ENCODE measurements around the gene PROS1. TPM values are rescaled to one million over a fixed set of nuclear protein-coding genes. Genes with fewer than 3 reads are reported as not detected.

The PROS1 gene
- polyA plus RNA-seq, 1 donor from 2014 or later, result 2.8 TPM

DNA sequence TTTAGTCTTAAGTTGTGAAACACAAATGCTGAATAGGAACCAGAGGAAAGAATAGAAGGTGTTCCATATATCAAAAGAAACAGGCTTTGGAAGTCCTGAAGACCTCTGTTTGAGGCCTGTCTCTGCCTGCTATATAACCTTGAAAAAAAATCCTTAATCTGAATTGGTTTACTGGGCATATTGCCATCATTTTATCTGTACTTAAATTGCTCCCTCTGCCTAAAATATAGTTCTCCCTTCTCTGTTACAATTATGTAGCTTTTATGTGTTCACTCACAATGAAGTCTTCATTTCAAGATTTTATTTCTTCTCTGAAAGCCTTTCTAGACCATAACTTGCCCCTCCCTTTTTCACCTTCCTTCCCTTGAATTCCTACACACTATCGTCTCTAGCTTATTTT lies 27.5 kb upstream of the PROS1 start:
- Histone ChIP-seq H4K20me1 (ENCODE audit: insufficient read depth) (no peaks in the 10 kb centered on the region), H3K9me3 (ENCODE audit: low read length) (no peaks in the 10 kb centered on the region), H2AFZ (ENCODE audit: low read depth, low read length) (no peak overlapping the region), H3K4me3 (ENCODE audit: low read length) (no peak overlapping the region), H3K27me3 (ENCODE audit: insufficient read depth, low read depth, low read length) (no peaks in the 10 kb centered on the region), H3K9me2 (ENCODE audit: insufficient read depth, low read length) (no peaks in the 10 kb centered on the region), H3K9ac (ENCODE audit: low read length) (no peak overlapping the region), H3K79me2 (replicated peaks; ENCODE audit: insufficient read depth, low read length) (no peaks in the 10 kb centered on the region), H3K27ac (ENCODE audit: low read length) (no peak overlapping the region), H3K36me3 (ENCODE audit: insufficient read depth, low read length) (no peaks in the 10 kb centered on the region), H3K4me2 (ENCODE audit: low read length) (no peak overlapping the region), H3F3A (ENCODE audit: insufficient read depth, low read length, poor library complexity, severe bottlenecking) (no peaks in the 10 kb centered on the region)
- TF ChIP-seq MXI1 (conservative IDR thresholded peaks at IDR 0.05; ENCODE audit: poor library complexity, severe bottlenecking), result no peak

DNA sequence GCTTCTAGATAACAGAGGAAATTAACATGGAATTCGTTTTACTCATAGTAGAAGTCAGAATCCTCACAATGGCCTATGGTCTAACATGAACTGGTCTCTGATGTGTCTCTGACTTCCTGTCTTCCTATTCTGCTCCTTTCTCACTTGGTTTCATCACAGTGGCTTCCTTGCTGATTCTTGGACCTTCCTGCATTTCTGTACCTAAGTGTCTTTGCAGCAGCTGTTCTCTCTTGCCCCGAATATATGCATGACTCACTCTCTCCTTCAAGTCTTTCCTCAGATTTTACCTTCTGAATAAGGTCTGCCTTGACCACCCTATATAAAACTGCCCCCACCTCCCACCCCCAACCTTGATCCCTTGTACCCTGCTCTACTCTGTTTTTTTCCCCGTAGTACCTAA lies 20.4 kb upstream of the PROS1 start:
- H3K27me3 ChIP-seq (ENCODE audit: insufficient read depth, low read depth, low read length), result no peaks in the 10 kb centered on the region
- H3K27ac ChIP-seq (ENCODE audit: low read length), result no peak overlapping the region
- H3K9me2 ChIP-seq (ENCODE audit: insufficient read depth, low read length), result no peaks in the 10 kb centered on the region
- no peaks in the 10 kb centered on the region for H3F3A ChIP-seq (ENCODE audit: insufficient read depth, low read length, poor library complexity, severe bottlenecking)
- H3K9me3 ChIP-seq (ENCODE audit: low read length), result no peaks in the 10 kb centered on the region
- H4K20me1 ChIP-seq (ENCODE audit: insufficient read depth), result no peaks in the 10 kb centered on the region
- H3K4me2 ChIP-seq (ENCODE audit: low read length), result no peak overlapping the region
- TF ChIP-seq EP300 (conservative IDR thresholded peaks at IDR 0.05; ENCODE audit: poor library complexity, severe bottlenecking) (no peak), RAD21 (conservative IDR thresholded peaks at IDR 0.05) (no peak), SMC3 (conservative IDR thresholded peaks at IDR 0.05; ENCODE audit: poor library complexity) (no peak), MXI1 (conservative IDR thresholded peaks at IDR 0.05; ENCODE audit: poor library complexity, severe bottlenecking) (no peak), POLR2AphosphoS5 (IDR thresholded peaks at IDR 0.05) (no peak), TAF1 (IDR thresholded peaks at IDR 0.05; ENCODE audit: low read depth) (no peak), EZH2 (IDR thresholded peaks at IDR 0.05; ENCODE audit: borderline replicate concordance, insufficient read depth, low read length, poor library complexity, severe bottlenecking) (no peak)
- TF ChIP-seq, protein P1, sequence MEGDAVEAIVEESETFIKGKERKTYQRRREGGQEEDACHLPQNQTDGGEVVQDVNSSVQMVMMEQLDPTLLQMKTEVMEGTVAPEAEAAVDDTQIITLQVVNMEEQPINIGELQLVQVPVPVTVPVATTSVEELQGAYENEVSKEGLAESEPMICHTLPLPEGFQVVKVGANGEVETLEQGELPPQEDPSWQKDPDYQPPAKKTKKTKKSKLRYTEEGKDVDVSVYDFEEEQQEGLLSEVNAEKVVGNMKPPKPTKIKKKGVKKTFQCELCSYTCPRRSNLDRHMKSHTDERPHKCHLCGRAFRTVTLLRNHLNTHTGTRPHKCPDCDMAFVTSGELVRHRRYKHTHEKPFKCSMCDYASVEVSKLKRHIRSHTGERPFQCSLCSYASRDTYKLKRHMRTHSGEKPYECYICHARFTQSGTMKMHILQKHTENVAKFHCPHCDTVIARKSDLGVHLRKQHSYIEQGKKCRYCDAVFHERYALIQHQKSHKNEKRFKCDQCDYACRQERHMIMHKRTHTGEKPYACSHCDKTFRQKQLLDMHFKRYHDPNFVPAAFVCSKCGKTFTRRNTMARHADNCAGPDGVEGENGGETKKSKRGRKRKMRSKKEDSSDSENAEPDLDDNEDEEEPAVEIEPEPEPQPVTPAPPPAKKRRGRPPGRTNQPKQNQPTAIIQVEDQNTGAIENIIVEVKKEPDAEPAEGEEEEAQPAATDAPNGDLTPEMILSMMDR (IDR thresholded peaks at IDR 0.05; ENCODE audit: poor library complexity, severe bottlenecking), result no peak
- TF ChIP-seq, protein P2, sequence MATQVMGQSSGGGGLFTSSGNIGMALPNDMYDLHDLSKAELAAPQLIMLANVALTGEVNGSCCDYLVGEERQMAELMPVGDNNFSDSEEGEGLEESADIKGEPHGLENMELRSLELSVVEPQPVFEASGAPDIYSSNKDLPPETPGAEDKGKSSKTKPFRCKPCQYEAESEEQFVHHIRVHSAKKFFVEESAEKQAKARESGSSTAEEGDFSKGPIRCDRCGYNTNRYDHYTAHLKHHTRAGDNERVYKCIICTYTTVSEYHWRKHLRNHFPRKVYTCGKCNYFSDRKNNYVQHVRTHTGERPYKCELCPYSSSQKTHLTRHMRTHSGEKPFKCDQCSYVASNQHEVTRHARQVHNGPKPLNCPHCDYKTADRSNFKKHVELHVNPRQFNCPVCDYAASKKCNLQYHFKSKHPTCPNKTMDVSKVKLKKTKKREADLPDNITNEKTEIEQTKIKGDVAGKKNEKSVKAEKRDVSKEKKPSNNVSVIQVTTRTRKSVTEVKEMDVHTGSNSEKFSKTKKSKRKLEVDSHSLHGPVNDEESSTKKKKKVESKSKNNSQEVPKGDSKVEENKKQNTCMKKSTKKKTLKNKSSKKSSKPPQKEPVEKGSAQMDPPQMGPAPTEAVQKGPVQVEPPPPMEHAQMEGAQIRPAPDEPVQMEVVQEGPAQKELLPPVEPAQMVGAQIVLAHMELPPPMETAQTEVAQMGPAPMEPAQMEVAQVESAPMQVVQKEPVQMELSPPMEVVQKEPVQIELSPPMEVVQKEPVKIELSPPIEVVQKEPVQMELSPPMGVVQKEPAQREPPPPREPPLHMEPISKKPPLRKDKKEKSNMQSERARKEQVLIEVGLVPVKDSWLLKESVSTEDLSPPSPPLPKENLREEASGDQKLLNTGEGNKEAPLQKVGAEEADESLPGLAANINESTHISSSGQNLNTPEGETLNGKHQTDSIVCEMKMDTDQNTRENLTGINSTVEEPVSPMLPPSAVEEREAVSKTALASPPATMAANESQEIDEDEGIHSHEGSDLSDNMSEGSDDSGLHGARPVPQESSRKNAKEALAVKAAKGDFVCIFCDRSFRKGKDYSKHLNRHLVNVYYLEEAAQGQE (IDR thresholded peaks at IDR 0.05; ENCODE audit: borderline replicate concordance), result no peak
- no peak overlapping the region for H2AFZ ChIP-seq (ENCODE audit: low read depth, low read length)
- peaks cover 3% of the 10 kb centered on the region for H3K79me2 ChIP-seq (replicated peaks; ENCODE audit: insufficient read depth, low read length)
- no peaks in the 10 kb centered on the region for H3K36me3 ChIP-seq (ENCODE audit: insufficient read depth, low read length)
- no peak overlapping the region for H3K4me3 ChIP-seq (ENCODE audit: low read length)
- no peak overlapping the region for H3K9ac ChIP-seq (ENCODE audit: low read length)

DNA sequence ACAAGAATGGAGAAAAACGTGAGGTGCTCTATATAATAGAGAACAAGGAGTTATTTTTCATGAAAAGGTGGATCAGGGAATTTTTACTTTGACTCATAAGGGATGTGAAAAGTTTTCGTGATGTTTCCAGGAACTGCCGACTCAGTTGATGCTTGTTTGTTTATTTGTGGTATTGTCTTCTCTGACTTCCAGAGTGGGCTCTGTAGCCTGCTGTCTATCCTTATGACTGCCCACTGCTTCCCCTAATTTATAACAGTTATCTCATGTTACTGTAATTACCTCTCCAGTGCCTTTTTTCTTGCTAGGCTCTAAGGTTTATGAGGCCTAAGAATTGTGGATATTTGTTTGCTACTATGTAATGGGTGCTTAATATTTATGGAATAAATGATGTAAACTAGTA lies 18.5 kb upstream of the PROS1 start:
- H3K36me3 ChIP-seq (ENCODE audit: insufficient read depth, low read length), result no peaks in the 10 kb centered on the region
- H3K79me2 ChIP-seq (replicated peaks; ENCODE audit: insufficient read depth, low read length), result peaks cover 11% of the 10 kb centered on the region
- TF ChIP-seq EZH2 (IDR thresholded peaks at IDR 0.05; ENCODE audit: borderline replicate concordance, insufficient read depth, low read length, poor library complexity, severe bottlenecking), result no peak
- no peak for TF ChIP-seq EP300 (conservative IDR thresholded peaks at IDR 0.05; ENCODE audit: poor library complexity, severe bottlenecking)
- TF ChIP-seq SMC3 (conservative IDR thresholded peaks at IDR 0.05; ENCODE audit: poor library complexity), result no peak
- no peak for TF ChIP-seq TAF1 (IDR thresholded peaks at IDR 0.05; ENCODE audit: low read depth)
- no peak for TF ChIP-seq RAD21 (conservative IDR thresholded peaks at IDR 0.05)
- TF ChIP-seq, protein P2 (IDR thresholded peaks at IDR 0.05; ENCODE audit: borderline replicate concordance), result no peak
- no peak for TF ChIP-seq POLR2AphosphoS5 (IDR thresholded peaks at IDR 0.05)
- no peak for TF ChIP-seq MXI1 (conservative IDR thresholded peaks at IDR 0.05; ENCODE audit: poor library complexity, severe bottlenecking)
- TF ChIP-seq, protein P1 (IDR thresholded peaks at IDR 0.05; ENCODE audit: poor library complexity, severe bottlenecking), result no peak
- H4K20me1 ChIP-seq (ENCODE audit: insufficient read depth), result no peaks in the 10 kb centered on the region
- no peaks in the 10 kb centered on the region for H3K9me2 ChIP-seq (ENCODE audit: insufficient read depth, low read length)
- no peak overlapping the region for H3K9ac ChIP-seq (ENCODE audit: low read length)
- no peak overlapping the region for H3K4me2 ChIP-seq (ENCODE audit: low read length)
- H3K27me3 ChIP-seq (ENCODE audit: insufficient read depth, low read depth, low read length), result no peaks in the 10 kb centered on the region
- no peaks in the 10 kb centered on the region for H3K9me3 ChIP-seq (ENCODE audit: low read length)
- no peaks in the 10 kb centered on the region for H3F3A ChIP-seq (ENCODE audit: insufficient read depth, low read length, poor library complexity, severe bottlenecking)
- H2AFZ ChIP-seq (ENCODE audit: low read depth, low read length), result no peak overlapping the region
- no peak overlapping the region for H3K27ac ChIP-seq (ENCODE audit: low read length)
- H3K4me3 ChIP-seq (ENCODE audit: low read length), result no peak overlapping the region

All from neural cell (in vitro differentiated cells).